ENCODE measurements around the gene HOOK2. TPM values are rescaled to one million over a fixed set of nuclear protein-coding genes. Genes with fewer than 3 reads are reported as not detected.

Gene HOOK2
- total and polyA plus RNA-seq, 2 of the 4 experiments (the other 2 are of a cell fraction): 7.5 to 21.6 TPM

DNA sequence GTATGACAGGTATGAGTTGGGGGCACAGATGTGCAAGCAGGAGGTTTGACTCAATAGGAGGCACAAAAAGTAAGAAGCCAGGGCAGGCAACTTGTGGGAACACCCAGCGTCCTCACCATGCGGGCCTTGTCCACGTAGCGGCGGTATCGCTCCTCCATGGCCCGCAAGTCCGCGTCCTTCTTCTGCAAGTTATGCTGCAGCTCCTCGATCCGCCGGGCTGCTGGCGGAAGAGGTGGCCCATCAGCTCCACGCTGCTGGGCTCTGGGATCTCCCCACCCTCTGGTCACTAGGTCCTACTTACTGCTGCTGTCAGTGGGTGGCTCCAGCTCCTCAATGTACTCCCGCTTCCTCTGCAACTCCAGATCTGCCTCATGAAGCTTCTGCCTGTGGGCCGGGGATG, 10.7 kb downstream of the HOOK2 start:
- no peak overlapping the region for H3K18ac ChIP-seq (ENCODE audit: low read depth, low read length)
- H2BK15ac ChIP-seq (ENCODE audit: low read depth, low read length): no peak overlapping the region
- H3K23ac ChIP-seq (ENCODE audit: low read depth, low read length): no peak overlapping the region
- dilution Hi-C loops (cut with HindIII; ENCODE audit: low sequenced_read_pairs, unreplicated experiment) (no loop called here), intact Hi-C loops (cut with micrococcal nuclease) (no loop called here), in situ Hi-C loops (cut with MboI; ENCODE audit: low sequenced_read_pairs) (loop anchor here (5.0 kb wide), 1 partner anchor 38 kb away; the partner anchor contains the start of genes PRDX2 and THSD8)
- H3K79me1 ChIP-seq (ENCODE audit: low read depth in 1 of 2, low read length in 2 of 2): no peaks in the 10 kb centered on the region
- H3K14ac ChIP-seq (replicated peaks; ENCODE audit: low read depth, low read length): no peak overlapping the region
- TF ChIP-seq BHLHE40 (IDR thresholded peaks at IDR 0.05; ENCODE audit: low read depth, low read length) (no peak), MAFK (IDR thresholded peaks at IDR 0.05; ENCODE audit: low read depth, low read length) (no peak), POLR2A (IDR thresholded peaks at IDR 0.05; ENCODE audit: low read depth, low read length) (no peak), RAD21 (IDR thresholded peaks at IDR 0.05; ENCODE audit: low read length) (no peak), SMC3 (IDR thresholded peaks at IDR 0.05; ENCODE audit: low read depth, low read length) (no peak), FOS (IDR thresholded peaks at IDR 0.05; ENCODE audit: low read depth, low read length) (no peak)
- TF ChIP-seq, protein P1, sequence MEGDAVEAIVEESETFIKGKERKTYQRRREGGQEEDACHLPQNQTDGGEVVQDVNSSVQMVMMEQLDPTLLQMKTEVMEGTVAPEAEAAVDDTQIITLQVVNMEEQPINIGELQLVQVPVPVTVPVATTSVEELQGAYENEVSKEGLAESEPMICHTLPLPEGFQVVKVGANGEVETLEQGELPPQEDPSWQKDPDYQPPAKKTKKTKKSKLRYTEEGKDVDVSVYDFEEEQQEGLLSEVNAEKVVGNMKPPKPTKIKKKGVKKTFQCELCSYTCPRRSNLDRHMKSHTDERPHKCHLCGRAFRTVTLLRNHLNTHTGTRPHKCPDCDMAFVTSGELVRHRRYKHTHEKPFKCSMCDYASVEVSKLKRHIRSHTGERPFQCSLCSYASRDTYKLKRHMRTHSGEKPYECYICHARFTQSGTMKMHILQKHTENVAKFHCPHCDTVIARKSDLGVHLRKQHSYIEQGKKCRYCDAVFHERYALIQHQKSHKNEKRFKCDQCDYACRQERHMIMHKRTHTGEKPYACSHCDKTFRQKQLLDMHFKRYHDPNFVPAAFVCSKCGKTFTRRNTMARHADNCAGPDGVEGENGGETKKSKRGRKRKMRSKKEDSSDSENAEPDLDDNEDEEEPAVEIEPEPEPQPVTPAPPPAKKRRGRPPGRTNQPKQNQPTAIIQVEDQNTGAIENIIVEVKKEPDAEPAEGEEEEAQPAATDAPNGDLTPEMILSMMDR (conservative IDR thresholded peaks at IDR 0.05; ENCODE audit: low read depth, low read length): no peak
- no peak overlapping the region for H2BK20ac ChIP-seq (ENCODE audit: low read depth, low read length)
- H3K9me1 ChIP-seq (ENCODE audit: insufficient read depth, low read length): no peaks in the 10 kb centered on the region
- no TSS peak for BruUV-seq (replicated peaks)
- no peaks in the 10 kb centered on the region for H3K9me3 ChIP-seq (ENCODE audit: control insufficient read depth, insufficient read depth, low read length)
- no peaks in the 10 kb centered on the region for H3K27me3 ChIP-seq (ENCODE audit: control insufficient read depth, insufficient read depth, low read length)
- H3K4me3 ChIP-seq (ENCODE audit: insufficient read depth, low read depth, low read length): no peak overlapping the region
- H4K91ac ChIP-seq (ENCODE audit: insufficient read depth, low read depth, low read length): no peak overlapping the region
- ChIA-PET POLR2A (ENCODE audit: unreplicated experiment) (interaction anchor here (1.1 kb wide), 1 partner anchor 79 kb away, joined by 10 read pairs; no protein-coding TSS in a partner anchor), CTCF (interaction anchor here (0.7 to 1.4 kb wide), 4 partner anchors 27 to 84 kb away, joined by 3 read pairs; no protein-coding TSS in a partner anchor)
- H4K5ac ChIP-seq (ENCODE audit: low read depth, low read length): no peak overlapping the region
- H3K4me1 ChIP-seq (ENCODE audit: control insufficient read depth, insufficient read depth, low read length): no peaks in the 10 kb centered on the region
- no peak overlapping the region for H2BK5ac ChIP-seq (ENCODE audit: low read depth, low read length, poor library complexity, severe bottlenecking)
- H3K56ac ChIP-seq (ENCODE audit: extremely low read depth, insufficient read depth, low read length): no peak overlapping the region
- no peak overlapping the region for H3K9ac ChIP-seq (ENCODE audit: low read depth, low read length)
- H3K36me3 ChIP-seq (ENCODE audit: control insufficient read depth, insufficient read depth, low read length): peaks cover 9% of the 10 kb centered on the region
- no peak overlapping the region for H2AK5ac ChIP-seq (ENCODE audit: low read depth, low read length)
- H2BK120ac ChIP-seq (ENCODE audit: low read depth, low read length): no peak overlapping the region
- H4K20me1 ChIP-seq (ENCODE audit: insufficient read depth, low read length): peaks cover 5% of the 10 kb centered on the region; the same call in 1 of the 2 replicates
- ATAC-seq (ENCODE audit: low read depth) (no peak), DNase-seq (no peak)
- WGBS, 2 experiments (ENCODE audit: extremely low coverage in 2 of 2, insufficient read length in 1 of 2): 94% methylated on average over 15 of the region's 16 CpGs; no CpG with 5 or more reads in 1 of the 2 experiments
- H3K27ac ChIP-seq (ENCODE audit: insufficient read depth, low read length): no peak overlapping the region
- H4K8ac ChIP-seq (ENCODE audit: low read depth in 2 of 2, low read length in 2 of 2): no peak overlapping the region
- no peak overlapping the region for H3K4me2 ChIP-seq (ENCODE audit: low read depth, low read length)
- H2AFZ ChIP-seq (replicated peaks; ENCODE audit: low read length, poor library complexity): no peak overlapping the region
- no peak overlapping the region for H3K4ac ChIP-seq (ENCODE audit: low read depth, low read length)
- H2AK9ac ChIP-seq (replicated peaks; ENCODE audit: low read depth, low read length, poor library complexity): no peak overlapping the region
